Measurements from ENCODE around the gene DNAH17. TPM values are rescaled to one million over a fixed set of nuclear protein-coding genes. Genes with fewer than 3 reads are reported as not detected.

Gene DNAH17
- polyA plus RNA-seq, 5 donors: 2.1 to 5.1 (median 4.3) TPM

DNA sequence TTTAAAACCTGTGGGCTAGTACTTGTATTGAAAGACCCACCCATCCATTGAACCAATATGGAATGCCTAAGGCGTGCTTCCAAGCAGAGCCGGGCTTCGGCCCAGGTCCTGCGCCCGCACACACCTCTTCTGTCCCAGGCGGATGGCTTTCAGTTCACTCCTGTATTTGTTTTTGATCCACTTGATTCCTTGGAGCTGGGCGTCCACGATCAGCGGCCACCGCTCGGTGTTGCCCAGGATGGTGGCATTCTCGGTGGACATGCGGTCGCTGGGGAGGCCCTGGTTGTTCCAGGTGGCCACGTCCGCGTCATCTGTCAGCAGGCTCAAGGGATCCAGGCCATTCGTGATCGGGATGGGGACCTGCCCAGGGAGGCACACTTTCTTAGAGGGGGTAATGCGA is 122.8 kb downstream of the DNAH17 start:
- DNase-seq: no peak

DNA sequence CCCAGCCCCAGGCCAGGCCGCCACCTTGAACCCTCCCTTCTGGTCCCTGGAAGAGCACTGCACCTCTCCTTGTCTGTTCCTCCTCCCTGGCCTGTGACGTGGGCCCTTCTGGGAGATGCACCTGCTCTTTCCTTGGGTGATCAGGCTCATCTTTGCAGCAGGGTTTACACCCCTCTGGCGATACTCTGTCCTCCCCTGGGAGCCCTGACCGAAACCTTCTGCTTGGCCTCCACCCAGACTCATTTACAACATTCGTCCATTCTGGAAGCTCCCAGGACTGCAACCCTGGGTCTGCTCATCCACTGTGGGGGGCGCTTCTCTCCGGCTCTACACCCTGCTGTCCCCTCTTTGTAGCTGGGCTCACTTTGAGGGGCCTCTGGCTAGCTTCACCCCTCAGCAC is 125.4 kb downstream of the DNAH17 start:
- DNase-seq: no peak

DNA sequence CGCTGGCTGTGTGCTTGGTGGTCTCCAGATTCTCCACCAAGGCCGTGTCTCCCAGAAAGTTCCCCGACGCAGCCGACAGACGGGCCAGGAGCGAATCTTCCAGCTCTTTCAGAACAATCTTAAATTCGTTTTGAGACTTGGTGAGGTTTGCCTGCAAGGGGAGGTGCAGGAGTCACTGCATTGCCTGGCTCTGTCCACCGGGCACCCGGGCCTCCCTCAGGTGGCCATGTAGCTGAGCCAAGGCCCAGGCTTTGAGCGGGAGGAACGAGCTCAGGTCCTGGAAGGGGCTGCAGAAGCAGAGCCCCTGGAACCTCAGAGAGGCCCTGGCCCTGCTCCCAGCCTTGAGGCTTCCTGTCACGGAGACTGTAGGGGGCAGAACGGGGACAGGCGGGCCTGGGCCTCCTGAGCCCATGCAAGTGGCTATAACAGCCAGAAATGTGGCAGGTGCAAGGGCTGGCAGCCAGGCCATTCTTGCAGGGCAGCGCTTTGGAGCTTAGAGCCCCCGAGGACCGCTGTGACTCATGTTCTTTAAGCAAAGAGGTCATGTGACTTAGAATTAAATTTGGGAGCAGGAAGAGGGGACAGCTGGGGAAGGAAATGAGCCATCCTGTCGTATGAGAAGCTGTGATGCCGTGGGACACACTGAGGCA is 126.4 kb downstream of the DNAH17 start:
- DNase-seq: no peak

DNA sequence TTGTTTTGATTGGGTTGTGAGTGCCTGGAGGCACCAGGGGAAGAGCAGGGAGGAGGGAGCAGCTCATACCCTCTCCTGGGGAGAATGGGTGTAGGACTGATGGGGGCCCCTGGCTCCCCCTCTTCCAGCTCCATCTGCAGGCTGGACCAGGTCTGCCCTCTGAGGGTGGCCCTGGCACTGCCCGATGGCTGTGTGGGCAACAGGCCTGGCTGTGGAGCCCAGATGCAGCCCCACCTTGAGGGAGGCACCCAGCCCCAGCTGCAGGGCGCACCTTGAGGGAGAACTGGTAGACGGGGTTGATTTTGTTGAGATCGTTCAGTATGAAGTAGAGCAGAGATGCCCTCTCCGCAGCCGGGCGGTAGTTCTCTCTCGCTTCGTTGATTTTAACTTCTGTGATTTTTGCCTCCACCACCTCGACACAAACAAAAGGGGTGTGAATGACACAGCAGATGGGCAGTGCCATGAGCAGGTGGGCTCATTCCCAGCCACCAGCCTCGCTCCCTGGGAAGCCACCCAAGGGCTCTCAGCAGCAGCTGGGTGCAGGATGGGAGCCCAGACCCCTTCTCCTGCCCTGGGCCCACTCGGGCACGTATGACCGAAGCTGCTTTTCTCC is 127.1 kb downstream of the DNAH17 start:
- no peak for DNase-seq

DNA sequence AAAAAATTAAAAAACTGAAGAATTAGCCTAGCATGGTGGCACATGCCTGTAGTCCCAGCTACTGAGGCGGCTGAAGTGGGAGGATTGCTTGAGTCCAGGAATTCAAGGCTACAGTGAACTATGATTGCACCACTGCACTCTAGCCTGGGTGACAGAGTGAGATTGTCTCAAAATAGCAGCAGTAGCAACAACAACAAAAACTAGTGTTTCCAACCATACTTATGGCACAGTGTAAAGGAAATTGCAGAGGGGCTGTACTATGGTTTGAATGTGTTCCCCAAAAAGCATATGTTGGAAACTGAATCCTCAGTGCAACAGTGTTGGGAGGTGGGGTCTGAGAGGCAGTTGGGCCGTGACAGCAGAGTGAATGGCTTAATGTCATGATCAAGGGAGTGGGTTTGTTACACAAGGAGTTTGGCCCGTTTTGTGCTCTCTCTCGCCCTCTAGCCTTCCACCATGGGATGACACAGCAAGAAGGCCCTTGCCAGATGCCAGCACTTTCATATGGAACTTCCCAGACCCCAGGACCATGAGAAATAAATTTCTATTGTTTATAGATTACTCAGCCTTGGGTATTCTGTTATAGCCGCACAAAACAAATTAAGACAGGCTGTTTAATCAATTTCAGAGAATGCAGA is 128.7 kb downstream of the DNAH17 start:
- no peak for DNase-seq

DNA sequence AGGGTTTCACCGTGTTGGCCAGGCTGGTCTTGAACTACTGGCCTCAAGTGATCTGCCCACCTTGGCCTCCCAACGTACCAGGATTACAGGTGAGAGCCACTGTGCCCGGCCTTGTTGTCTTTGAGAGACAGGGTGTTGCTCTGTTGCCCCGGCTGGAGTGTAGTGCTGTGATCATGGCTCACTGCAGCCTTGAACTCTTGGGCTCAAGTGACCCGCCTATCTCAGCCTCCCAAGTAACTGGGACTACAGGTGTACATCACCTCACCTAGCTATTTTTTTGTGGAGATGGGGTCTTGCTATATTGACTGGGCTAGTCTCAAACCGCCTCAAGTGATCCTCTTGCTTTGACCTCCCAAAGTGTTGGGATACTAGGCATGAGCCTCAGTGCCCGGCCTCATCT is 130.4 kb downstream of the DNAH17 start:
- no peak for DNase-seq

DNA sequence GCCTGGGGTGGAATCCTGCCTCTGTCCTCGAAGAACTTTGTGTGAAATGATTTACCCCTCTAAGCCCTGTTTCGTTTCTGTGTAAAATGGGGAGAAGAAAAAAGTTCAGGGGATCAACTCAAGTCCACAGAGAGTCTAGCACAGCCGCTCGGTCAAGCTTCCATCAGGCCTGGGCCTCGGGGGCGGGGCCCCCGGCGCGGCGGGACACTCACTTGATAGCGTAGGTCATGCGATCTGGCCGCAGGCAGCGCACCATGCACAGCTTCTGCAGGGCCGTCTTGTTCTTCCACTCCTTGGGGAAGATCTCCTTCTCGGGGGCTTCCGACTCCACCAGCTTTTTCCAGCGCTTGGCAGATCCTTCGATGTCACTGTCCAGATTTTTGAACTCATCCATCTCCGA is 132.8 kb downstream of the DNAH17 start:
- no peak for DNase-seq

DNA sequence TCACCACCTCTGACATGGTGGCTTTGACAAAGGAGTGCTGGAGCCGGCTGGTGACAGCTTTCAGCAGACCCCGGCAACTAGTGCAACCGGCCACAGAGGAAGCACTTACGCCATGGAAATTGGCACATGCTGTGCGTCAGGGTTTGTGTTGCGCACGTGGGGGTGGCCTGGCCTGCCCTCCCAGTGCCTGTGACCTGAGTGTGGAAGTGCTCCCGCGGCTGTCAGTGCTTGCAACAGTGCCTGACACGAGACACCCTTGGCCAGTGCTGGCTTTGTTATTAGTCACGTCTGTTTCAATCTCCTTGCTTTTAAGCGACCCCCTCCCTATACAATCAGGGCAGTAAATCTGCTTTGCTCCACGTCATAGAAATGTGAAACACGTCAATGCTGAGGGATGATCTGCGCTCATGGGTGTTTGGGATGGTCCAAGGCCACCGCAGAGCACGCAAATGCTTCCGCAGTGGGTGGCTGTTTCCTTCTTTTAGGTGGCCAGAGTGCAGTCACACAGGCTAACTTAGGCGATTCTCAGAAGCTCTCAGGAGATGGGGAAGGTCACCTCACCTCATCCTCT is 134.5 kb downstream of the DNAH17 start:
- DNase-seq: peak; percentile 62 to 67

DNA sequence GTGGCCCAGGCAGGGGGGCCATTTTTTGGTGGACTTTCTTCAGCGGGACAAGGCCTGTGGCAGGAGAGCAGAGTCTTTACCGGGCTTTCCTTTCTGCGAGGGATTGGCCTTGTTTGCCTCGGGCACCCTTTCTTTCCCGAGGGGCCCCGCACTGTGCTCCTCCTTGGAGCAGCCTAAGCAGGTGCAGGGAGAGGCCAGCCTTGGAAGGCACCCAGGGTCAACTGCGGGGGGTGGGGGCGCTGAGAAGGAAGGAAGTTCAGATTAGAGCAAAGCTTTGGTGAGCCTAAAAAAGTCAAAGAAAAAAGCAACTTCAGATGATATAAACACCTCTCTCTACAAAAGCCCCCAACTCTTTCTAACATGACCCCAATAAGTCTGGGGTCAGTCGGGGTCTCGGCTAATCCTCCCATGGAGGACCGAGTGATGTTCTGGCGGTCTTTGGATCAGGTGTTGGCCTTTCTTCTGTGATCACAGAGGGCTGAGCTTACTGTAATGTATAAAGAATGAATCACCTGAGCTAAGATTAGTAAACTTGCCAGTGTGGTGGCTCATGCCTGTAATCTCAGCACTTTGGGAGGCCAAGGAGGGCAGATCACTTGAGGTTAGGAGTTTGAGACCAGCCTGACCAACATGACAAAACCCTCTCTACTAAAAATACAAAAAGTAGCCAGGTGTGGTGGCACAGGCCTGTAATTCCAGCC is 135.8 kb downstream of the DNAH17 start:
- DNase-seq: no peak

DNA sequence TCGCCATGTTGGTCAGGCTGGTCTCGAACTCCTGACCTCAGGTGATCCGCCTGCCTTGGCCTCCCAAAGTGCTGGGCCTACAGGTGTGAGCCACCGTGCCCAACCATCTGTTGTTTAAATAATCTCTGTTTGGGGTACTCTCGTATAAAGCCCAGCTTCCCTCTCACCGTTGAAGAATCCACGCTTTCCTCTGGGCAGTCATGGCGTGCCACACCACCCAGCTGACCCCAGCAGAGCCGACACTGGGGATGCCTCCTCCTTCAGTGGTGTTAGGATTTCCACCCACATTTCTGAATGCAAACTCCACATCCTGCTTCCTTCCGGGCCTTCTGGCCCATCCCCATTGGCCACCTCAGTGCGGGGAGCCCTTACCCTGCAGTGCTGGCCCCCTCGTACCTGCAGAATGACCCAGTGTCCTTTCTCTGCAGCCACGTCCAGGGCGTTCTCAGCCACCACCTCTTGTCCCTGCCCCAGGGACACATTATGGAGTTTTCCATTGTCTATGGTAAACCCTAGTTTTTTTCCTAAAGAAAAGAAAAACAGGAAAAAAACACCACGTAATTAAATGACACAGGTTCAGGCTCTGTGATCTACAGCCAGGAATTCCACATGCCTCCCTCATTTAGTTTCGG is 138.4 kb downstream of the DNAH17 start:
- DNase-seq: no peak

DNA sequence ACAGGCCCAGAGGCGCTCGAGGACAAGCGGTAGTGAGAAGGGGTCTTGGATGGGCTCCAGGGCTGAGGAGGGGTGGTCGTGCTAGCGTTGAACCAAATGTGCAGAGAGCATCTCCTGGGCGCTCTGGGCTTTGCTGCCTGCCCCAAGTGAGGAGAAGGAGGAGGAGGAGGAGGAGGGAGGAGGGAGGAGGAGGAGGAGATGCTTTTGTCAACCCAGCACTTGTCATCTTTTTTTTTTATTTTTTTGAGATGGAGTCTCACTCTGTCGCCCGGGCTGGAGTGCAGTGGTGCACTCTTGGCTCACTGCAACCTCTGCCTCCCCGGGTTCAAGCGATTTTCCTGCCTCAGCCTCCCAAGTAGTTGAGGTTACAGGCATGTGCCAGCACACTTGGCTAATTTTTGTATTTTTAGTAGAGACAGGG is 138.9 kb downstream of the DNAH17 start:
- no peak for DNase-seq

DNA sequence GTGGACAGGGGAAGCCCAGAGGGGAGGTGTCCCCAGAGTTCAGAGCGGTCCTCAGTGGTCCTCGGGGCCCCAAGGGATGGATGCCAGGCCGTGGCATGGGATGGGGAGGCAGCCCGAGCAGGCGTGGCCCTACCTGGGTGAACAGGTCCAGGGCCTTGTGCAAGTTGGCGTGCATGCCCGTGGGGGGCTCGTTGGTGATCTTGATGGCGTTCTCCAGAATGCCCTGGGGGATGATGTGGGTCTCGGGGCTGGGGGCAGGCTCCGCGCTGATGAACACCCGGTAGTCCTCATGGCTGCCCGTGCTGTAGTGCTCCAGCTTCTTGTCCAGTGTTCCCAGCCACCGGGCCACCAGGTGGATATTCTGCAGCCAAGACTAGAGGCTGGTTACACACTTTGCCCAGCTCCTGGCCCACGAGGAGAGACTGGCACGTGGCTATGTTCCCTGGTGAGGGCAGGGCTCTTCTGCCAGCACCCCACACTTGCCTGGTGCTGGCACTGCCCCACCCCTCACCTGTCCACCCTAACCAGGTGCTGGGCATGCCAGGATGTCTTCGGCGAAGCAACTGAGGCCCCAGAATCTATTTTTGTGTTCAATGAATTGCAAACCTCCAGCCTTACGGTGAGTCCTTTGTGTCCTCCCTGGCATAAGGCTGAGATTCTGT is 139.6 kb downstream of the DNAH17 start:
- no peak for DNase-seq

DNA sequence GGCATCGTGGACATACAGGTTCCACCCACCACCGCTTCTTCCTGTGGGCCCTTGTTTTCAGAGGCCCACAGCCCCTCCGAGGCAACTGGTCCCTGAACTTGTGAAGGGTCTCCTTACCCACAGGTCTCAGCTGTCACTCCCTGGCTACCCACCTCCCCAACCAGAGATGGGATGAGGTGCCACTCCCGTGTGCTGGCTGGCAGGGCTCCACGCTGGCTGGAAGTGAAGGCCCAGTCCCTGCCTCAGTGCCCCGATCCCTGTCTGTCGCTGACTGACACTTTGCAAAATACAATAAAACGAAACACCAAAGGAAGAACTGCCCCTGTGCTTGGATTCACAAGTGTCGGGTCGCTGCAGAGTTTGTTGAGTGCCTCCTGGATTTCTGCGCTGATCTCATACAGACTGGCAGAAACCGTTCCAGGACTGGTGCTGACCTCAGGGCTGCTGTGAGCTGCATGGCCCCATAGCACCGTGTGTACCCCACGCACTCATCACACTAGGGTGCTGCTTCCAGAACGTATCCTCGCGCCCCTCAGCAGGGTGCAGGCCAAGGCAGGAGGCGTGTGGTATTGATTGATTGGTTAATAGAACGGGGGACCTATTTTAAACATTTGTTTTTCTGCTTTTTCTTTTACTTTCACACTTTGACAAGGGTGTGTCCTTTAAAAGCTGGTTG is 141.7 kb downstream of the DNAH17 start:
- no peak for DNase-seq

DNA sequence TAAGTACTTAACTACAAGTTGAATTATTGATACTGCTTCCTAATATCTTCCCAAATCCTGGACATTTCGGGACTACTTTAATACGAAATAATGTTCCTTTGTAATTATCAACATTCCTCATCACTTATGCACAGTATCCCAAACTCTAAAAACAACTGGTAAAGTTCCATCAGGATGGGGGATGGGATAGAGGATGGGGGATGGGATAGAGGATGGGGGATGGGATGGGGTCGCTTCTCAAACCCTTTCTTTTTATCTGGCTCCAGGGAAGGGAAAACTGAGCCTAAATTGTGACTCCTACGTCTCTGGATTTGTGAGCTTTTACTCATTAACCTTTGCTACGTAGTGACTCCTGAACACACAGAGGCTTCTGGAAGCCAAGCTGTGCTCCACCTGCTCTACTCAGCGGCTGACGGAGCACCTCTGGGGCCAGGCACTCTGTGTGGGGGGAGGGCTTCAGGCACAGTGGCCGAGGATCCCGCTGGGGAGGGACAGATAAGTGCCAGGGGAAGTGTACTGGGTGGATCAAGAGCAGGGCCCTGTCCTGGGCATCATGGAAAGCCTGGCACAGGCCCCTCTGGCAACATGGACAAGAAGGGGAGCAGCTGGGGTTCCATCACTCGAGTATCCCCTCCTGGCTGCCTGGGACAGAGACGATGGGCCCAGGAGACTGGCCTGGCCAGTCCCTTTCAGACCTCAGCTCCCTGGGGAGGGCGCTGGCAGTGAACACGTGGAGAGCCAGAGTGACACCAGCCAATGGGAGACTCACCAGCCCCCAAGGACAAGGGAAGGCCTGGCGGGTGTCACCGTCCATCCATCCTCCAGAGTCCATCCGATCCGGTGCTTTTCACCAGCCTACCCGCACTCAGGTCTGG is 142.5 kb downstream of the DNAH17 start:
- no peak for DNase-seq

DNA sequence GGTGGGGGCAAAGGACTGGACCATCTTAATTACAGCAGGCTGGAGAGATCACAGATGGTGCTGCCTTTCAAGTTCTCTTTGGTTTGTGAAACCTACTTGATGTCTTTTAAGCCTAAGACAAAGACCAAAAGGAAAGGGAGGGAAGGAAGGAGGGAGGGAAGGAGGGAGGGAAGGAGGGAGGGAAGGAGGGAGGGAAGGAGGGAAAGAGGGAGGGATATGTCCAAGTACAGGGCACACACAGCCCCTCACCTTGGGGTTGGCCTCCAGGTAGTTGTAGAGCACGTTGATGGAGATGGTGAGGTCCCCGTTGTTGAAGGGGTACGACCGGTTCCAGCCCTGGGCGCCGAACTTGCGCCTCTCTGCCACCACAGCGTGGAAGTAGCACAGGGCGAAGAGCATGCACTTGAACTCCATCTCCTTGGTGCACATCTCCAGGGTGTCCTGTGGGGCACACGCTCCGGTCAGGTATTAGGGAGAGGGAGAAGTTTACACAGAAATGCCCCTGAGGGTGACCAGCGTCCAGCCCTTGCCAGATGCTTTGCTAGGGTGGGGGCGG is 143.3 kb downstream of the DNAH17 start:
- no peak for DNase-seq

DNA sequence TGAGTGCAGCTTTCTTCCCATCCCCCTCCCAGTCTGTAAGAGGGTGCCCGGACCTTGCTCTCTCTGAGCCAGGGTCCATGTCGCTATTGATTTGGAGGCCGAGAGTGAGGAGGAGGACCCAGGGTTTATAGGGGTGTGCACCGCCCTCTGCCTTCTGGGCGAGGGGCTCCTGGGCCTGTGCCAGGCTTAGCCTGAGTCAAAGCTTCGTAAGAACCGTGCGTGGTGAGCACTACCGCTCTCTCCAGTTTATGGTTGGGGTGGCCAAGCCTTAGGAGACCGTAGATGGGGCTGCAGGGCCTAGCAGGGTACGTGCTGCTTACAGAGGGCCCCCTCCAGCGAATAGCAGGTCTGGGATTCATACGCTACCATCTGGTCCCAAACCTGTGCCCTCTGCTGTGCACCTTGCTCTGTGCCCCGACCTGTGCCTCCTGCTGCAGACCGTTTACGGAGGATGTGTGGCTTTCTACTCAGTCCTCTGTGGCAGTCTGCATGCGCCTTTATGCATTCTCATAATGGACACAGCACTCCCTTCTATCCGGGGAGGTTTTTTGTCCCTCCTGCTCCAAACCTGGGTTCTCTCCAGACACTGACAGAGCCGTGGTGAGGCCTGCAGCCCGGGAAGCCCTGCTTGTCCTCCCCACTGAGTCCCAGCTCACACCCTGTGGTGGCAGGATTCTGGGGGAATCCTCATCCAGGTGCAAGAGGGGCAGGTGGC is 144.0 kb downstream of the DNAH17 start:
- DNase-seq: no peak

DNA sequence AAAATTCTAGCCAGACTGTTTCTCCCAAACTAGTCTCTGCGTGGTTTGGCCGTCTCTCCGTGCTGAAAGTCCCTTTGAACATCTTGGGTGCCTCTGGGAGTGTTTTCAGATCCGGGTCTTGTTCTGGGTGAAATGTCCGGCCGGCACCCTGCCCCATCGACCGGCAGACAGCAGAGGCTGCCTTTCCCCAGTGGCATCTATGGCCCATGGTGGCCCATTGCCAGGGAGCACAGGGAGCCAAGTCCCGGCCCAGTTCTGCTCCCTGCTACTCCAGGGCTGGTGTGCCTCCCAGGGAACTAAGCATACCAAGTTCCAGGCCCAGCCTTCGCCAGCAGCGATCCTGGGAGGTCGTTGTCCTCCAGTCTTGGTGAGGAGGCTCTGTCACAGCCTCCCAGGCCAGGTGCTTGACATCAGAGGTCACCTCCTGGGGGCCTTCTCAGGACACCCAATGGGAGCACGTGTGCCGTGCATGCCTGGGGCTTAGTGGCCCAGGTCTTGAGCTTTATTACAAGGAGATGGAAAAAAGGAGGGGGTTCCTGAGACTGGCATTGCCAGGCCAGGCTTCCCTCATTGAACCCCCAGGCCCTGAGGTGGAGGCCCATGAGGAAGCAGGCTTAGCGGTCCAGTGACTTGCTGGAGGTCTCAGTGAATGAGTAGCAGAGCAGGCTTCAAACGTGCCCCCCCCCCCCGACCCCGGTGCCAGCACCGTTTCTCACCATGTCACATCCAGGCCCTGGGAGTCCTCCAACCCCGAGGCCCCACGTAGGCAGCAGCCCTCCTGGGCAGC is 144.8 kb downstream of the DNAH17 start:
- no peak for DNase-seq

DNA sequence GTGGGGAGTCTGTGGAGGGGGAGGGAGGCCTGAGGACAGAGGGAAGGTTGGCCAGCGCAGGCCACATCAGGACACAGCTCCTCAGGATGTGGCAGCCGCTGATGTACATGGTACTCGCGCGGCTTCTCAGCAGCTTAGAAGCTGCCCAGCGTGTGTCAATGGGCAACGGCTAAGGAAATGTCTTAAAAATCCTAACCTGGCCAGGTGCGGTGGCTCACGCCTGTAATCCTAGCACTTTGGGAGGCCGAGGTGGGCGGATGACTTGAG is 145.6 kb downstream of the DNAH17 start:
- DNase-seq: no peak
